Activated CD4-positive, alpha-beta memory T cell treated with anti-CD3 and anti-CD28 coated beads, Interleukin-2, amount 10 ng/mL, durations not matched to agents 7 days and 5 days (primary cell): ENCODE measurements around the gene FILIP1. TPM values are rescaled to one million over a fixed set of nuclear protein-coding genes. Genes with fewer than 3 reads are reported as not detected.

Experiments used
- CTCF ChIA-PET: fragments of 350-600 bp; sonication (Branson Sonifier 250); formaldehyde crosslinking; loops from one replicate; lab custom pipeline; 2021; ENCODE audit warnings: antibody characterized with exemption, inconsistent platforms; lab: Charles Lee
- POLR2A ChIA-PET: fragments of 350-600 bp; sonication (Branson Sonifier 250); formaldehyde crosslinking; loops from one replicate; lab custom pipeline; 2021; ENCODE audit warnings: antibody characterized with exemption; lab: Charles Lee
- DNase-seq: peaks from one replicate; pipeline ENCODE4 v3.0.0-alpha.2; 2020
- H3K27ac Mint-ChIP-seq: one replicate; pipeline ENCODE4 v1.8.0; 2021; ENCODE audit warnings: mild to moderate bottlenecking, mixed read lengths
- H3K27me3 Mint-ChIP-seq: one replicate; pipeline ENCODE4 v1.8.0; 2021; ENCODE audit warnings: mixed read lengths
- H3K36me3 Mint-ChIP-seq: one replicate; pipeline ENCODE4 v1.8.0; 2021; ENCODE audit warnings: low read depth, mixed read lengths
- H3K4me1 Mint-ChIP-seq: one replicate; pipeline ENCODE4 v1.8.0; 2021; ENCODE audit warnings: mixed read lengths
- H3K4me3 Mint-ChIP-seq: one replicate; pipeline ENCODE4 v1.8.0; 2021; ENCODE audit warnings: mild to moderate bottlenecking, mixed read lengths
- H3K9me3 Mint-ChIP-seq: one replicate; pipeline ENCODE4 v1.8.0; 2021; ENCODE audit warnings: mixed read lengths
- total RNA-seq, 2 experiments: library from RNA; stranded (reverse); gene quantifications; one replicate each; pipeline ENCODE4 v1.2.3, GENCODE V29; 2021

FILIP1 gene
- total RNA-seq, 2 experiments from 2014 or later, result not detected

DNA sequence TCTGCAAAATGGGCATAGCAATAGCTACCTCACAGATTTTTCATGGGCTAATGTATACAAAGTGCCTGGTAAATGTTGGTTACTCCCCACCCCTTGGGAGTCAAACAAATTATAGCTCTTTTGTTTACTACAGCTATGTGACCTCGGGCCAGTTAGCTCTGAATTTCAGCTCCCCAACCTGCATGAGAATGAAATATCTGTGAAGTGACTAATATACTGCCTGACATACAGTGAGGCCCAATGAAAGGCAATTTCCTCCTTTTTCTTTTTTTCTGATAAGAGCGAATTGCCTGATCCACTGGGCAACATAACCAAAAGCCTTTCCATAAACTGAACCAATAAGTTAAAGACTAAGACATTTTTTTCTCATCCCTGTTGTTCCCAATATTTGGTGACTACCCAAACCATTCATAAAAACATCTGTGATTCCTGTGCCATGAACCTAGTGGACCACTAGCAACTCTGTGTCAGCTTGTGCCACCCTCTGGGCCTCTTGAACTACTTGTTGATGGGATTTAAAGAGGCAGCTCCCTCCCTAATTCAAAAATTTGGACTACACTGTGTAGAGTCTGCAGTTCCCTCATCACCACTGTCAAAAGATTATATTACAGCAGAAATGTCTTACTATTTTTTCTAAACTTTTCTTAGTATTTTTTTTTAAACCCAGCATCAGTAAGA lies 117.1 kb downstream of the FILIP1 start:
- ChIA-PET POLR2A (no interaction called here), CTCF (no interaction called here)
- no peak for DNase-seq
- Mint-ChIP-seq H3K27ac (no peak overlapping the region), H3K36me3 (no peaks in the 10 kb centered on the region), H3K4me1 (no peaks in the 10 kb centered on the region), H3K27me3 (peaks cover 21% of the 10 kb centered on the region), H3K9me3 (no peaks in the 10 kb centered on the region), H3K4me3 (no peak overlapping the region)

DNA sequence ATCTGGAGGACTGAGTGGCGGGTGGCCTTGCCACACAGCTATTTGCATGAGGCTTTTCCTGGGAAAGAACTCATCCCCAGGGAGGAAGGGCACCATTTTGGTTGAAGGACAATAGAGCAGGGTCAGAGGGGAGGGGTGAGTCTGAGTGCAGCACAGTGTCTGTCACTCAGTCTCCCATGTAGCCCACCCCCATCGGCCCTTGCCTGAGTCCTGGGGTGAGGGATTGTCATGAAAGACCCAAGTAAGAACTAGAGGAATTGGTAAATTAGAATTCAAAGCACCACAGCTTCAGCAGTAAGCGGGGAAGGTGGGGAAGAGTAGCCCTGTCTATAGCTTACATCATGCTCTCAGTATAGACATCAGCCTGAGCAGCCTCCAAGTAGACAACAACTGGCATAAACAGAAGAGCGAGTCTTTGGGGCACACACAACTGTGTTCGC lies 118.6 kb downstream of the FILIP1 start:
- H3K36me3 Mint-ChIP-seq, result no peaks in the 10 kb centered on the region
- H3K27me3 Mint-ChIP-seq, result peaks cover 21% of the 10 kb centered on the region
- no peak for DNase-seq
- ChIA-PET POLR2A (no interaction called here), CTCF (no interaction called here)
- H3K4me3 Mint-ChIP-seq, result no peak overlapping the region
- no peaks in the 10 kb centered on the region for H3K4me1 Mint-ChIP-seq
- H3K9me3 Mint-ChIP-seq, result no peaks in the 10 kb centered on the region
- no peak overlapping the region for H3K27ac Mint-ChIP-seq

DNA sequence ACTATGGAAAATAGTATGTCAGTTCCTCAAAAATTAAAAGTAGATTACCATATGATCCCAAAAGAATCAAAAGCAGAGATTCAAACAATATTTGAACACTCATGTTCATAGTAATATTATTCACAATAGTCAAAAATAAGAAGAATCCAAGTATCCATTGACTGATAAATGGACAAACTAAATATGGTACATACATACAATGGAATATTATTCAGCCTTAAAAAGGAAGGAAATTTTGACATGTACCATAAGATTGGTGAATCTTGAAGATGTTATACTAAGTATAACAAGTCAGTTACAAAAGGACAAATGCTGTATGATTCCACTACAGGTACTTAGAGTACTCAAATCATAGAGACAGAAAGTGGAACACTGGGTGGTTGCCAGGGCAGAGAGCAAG lies 120.7 kb downstream of the FILIP1 start:
- Mint-ChIP-seq H3K4me3 (no peak overlapping the region), H3K27me3 (peaks cover 18% of the 10 kb centered on the region), H3K9me3 (no peaks in the 10 kb centered on the region), H3K4me1 (no peaks in the 10 kb centered on the region), H3K27ac (no peak overlapping the region), H3K36me3 (no peaks in the 10 kb centered on the region)
- CTCF ChIA-PET, result no interaction called here
- no peak for DNase-seq
- POLR2A ChIA-PET, result no interaction called here

DNA sequence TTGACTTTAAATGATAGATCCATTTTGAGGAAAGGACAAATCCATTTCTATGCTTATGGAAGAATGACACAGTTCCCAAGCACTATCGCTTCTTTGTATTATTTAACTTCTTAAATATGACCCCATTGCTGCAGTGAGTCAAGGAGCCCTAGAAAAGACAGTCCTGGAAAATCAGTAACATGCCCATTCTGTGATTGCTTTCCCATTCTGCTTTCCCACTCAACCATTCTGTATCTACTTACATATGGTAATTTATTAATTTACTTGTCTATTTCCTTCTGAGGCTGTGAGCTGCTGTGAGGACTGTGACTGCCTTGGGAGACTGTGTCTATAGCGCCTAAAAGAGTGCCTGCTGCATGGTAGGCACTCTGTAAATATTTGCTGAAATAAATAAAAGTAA lies 123.6 kb downstream of the FILIP1 start:
- Mint-ChIP-seq H3K9me3 (no peaks in the 10 kb centered on the region), H3K4me3 (no peak overlapping the region), H3K36me3 (no peaks in the 10 kb centered on the region), H3K4me1 (no peaks in the 10 kb centered on the region), H3K27ac (no peak overlapping the region), H3K27me3 (peaks cover 7% of the 10 kb centered on the region)
- ChIA-PET POLR2A (no interaction called here), CTCF (no interaction called here)
- DNase-seq, result no peak

DNA sequence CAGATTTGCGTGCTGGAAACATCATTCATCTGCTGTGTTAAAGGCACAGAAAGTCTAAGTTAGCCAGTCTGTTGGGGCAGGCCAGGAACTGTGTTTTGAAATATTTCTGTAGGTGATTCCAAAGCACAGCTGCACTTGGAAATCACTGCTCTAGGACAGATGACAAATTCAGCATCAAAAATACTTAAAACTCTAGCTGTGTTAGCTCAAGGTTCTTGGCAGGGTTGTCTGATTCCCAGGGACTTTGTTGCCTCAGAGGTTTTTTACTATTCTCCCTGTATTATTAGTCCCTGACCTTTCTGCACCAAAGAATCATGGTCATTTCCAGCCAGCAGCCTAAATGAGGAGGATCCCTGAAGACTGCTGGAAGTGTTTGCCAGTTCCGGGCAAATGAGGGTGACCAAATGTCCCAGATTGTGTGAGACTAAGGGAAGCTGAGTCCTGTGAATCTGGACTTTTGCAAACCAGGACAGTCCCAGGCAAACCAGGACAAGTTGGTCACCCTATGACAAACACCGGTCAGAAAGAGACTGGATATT lies 124.7 kb downstream of the FILIP1 start:
- Mint-ChIP-seq H3K9me3 (no peaks in the 10 kb centered on the region), H3K36me3 (no peaks in the 10 kb centered on the region), H3K4me1 (no peaks in the 10 kb centered on the region), H3K27me3 (peaks cover 5% of the 10 kb centered on the region), H3K27ac (no peak overlapping the region), H3K4me3 (no peak overlapping the region)
- ChIA-PET CTCF (interaction anchor here (0.9 to 1.5 kb wide), 2 partner anchors 69 to 102 kb away, joined by 3 read pairs; no protein-coding TSS in a partner anchor), POLR2A (no interaction called here)
- no peak for DNase-seq

DNA sequence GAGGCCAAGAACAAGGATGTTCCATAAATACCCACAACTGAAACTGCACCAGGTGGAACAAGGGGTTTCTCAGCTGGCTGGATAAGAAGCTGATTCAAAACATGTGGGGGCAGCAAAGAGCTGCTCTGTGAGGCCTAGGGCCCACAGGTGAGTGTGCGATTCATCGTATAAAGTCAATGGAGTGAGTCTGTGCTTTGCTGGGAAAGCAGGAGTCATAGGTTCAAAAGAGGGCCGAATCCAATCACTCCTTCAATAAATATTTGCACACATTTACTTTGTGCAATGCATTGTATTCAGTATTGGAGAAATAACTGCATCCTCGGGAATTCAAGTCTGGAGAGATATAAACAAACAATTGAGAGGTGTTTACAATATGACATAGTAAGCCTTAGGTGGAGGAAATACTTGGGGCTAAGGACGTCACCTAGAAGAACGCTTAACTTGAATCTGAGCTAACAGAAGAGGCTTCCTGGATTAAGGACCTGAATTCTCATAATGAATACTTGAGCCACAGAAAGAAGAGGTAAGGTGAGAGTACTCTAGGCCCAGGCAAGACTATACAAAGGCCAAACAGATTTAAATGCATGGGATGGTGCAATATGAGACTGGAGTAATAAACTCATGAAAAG lies 125.3 kb downstream of the FILIP1 start:
- CTCF ChIA-PET, result interaction anchor here (0.9 to 1.5 kb wide), 2 partner anchors 68 to 101 kb away, joined by 3 read pairs; no protein-coding TSS in a partner anchor
- DNase-seq, result no peak
- POLR2A ChIA-PET, result no interaction called here
- H3K9me3 Mint-ChIP-seq, result no peaks in the 10 kb centered on the region
- no peaks in the 10 kb centered on the region for H3K36me3 Mint-ChIP-seq
- H3K27ac Mint-ChIP-seq, result no peak overlapping the region
- H3K4me3 Mint-ChIP-seq, result no peak overlapping the region
- peaks cover 5% of the 10 kb centered on the region for H3K27me3 Mint-ChIP-seq
- no peaks in the 10 kb centered on the region for H3K4me1 Mint-ChIP-seq

DNA sequence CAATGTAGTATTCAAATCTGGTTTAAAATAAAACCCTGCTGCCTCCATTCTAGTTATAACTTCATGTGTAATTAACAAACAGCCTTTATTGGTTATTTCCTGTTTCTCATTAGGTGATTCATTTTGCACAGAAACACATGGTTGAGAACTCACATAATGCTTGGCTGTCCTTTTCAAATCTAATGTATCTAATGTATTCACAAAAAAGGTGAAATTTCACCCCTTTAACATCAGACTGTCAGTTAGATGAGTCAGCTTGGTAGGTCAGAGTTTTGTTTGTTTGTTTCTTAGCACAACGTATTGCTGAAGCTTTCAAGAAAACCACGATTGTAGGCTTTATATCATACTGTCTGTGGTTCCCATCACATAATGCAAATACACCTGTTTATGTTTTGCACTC lies 130.3 kb downstream of the FILIP1 start:
- no peak for DNase-seq
- ChIA-PET CTCF (no interaction called here), POLR2A (no interaction called here)
- Mint-ChIP-seq H3K27ac (no peak overlapping the region), H3K4me3 (no peak overlapping the region), H3K27me3 (no peaks in the 10 kb centered on the region), H3K4me1 (no peaks in the 10 kb centered on the region), H3K9me3 (no peaks in the 10 kb centered on the region), H3K36me3 (no peaks in the 10 kb centered on the region)

DNA sequence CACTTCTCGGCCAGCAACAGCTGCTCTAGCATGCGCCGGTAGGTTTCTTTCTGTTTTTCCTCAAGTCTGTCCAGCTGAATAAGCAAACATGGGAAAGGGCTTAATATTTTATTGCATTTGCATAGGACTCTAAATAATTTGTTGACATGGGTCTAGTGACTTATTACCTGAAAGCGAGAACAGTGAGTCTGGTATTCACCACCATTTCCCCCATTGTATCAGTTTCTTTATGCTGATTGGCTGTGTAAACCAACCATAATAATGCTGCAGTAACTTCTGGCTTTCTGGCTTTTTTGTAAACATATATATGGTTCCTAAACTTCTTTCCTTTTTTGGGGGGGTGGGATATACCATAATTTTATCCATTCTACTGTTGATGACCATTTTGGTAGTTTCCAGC lies 140.0 kb downstream of the FILIP1 start:
- peaks cover 26% of the 10 kb centered on the region for H3K27me3 Mint-ChIP-seq
- no peak overlapping the region for H3K27ac Mint-ChIP-seq
- peaks cover 2% of the 10 kb centered on the region for H3K4me1 Mint-ChIP-seq
- H3K36me3 Mint-ChIP-seq, result no peaks in the 10 kb centered on the region
- no peaks in the 10 kb centered on the region for H3K9me3 Mint-ChIP-seq
- no peak overlapping the region for H3K4me3 Mint-ChIP-seq
- ChIA-PET CTCF (no interaction called here), POLR2A (no interaction called here)
- no peak for DNase-seq

DNA sequence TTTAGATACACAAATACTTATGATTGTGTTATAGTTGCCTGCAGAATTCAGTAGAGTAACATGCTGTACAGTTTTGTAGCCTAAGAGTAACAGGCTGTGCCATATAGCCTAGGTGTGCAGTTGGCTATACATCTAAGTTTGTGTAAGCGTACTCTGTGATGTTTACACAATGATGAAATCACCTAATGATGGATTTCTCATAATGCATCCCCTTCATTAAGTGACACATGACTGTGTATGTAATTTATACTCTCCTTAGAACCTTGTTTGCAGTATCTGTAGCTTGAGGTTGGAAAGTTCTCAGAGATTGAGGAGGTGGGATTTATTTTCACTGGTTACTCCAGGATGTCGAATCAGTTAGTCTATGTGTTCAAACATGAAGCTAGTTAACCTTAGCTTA lies 142.0 kb downstream of the FILIP1 start:
- ChIA-PET POLR2A (no interaction called here), CTCF (no interaction called here)
- DNase-seq, result no peak
- Mint-ChIP-seq H3K27me3 (peaks cover 27% of the 10 kb centered on the region), H3K36me3 (no peaks in the 10 kb centered on the region), H3K27ac (no peak overlapping the region), H3K4me1 (peaks cover 2% of the 10 kb centered on the region), H3K9me3 (no peaks in the 10 kb centered on the region), H3K4me3 (no peak overlapping the region)

DNA sequence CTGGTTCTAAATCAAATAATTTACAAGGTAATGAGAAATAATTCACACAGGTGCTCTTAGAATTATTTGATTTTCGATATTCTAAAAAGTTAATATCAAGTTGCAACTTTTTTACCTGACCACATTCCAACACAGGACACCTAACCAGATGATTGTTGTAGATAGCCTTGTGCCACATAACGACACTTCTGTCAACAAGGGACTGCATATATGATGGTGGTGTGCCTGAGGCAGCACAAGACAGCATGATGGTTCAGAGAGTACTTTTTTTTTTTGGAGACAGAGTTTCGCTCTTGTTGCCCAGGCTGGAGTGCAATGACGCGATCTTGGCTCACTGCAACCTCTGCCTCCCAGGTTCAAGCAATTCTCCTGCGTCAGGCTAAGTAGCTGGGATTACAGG lies 142.8 kb downstream of the FILIP1 start:
- no peak for DNase-seq
- ChIA-PET CTCF (no interaction called here), POLR2A (no interaction called here)

DNA sequence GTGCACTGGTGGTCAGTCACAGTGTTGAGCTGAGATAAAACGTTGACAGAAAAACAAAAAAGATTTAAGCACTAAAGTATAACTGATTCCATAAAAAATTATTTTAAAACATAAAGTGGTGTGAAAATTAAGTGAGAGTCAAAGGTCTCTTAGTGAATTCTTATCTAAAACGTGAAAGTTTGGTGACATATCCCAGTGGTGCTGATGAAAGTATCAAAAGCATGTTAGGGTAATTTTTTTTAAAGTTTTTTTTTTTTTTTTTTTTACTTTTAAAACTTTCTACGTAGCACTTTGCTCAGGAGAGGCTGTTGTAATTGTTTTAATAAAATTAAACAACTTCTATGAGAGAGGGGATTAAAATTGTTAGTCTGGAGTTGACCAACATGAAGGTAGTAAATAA lies 143.4 kb downstream of the FILIP1 start:
- peaks cover 25% of the 10 kb centered on the region for H3K27me3 Mint-ChIP-seq
- H3K9me3 Mint-ChIP-seq, result no peaks in the 10 kb centered on the region
- ChIA-PET POLR2A (no interaction called here), CTCF (no interaction called here)
- no peak for DNase-seq
- H3K4me1 Mint-ChIP-seq, result peaks cover 2% of the 10 kb centered on the region
- no peaks in the 10 kb centered on the region for H3K36me3 Mint-ChIP-seq
- no peak overlapping the region for H3K27ac Mint-ChIP-seq
- H3K4me3 Mint-ChIP-seq, result no peak overlapping the region

More for the DNA sequence above, 142.8 kb downstream of the FILIP1 start:
- Mint-ChIP-seq H3K9me3 (no peaks in the 10 kb centered on the region), H3K36me3 (no peaks in the 10 kb centered on the region), H3K27me3 (peaks cover 26% of the 10 kb centered on the region), H3K4me1 (peaks cover 2% of the 10 kb centered on the region), H3K4me3 (no peak overlapping the region), H3K27ac (no peak overlapping the region)

DNA sequence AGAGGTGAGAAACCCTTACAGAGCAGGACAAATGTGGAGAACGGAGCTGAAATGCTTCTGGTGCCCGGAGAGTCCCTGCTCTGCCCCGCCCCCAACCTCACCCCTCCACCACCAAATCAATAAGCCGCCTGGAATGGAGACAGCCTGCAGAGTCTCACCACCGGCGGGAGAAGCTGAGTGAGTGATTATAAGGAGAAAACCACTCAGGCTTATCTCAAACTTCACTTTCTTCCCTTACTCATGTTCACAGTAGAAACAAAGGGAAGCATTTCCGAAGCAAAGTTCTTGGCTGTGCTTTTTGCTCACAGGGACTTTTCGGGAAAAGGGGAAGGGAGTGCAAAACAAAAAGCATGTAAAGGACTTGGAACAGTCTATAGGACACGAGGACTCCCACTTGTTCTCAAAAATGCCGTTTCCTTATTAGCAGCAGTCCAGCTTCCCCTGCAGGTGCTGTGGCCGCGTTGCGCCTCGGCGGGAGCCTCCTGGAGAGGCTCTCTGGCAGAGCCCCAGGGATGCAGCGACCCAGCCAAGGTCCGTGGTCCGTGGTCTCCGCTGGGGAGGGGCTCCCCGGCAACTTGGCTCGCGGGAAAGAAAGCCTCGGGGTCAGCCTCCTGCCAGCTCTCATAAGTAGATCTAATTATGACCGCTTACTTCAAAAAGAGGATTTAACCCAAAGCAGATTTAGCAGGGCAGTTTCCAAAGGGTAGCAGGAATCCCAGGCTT lies 144.2 kb downstream of the FILIP1 start:
- Mint-ChIP-seq H3K4me3 (no peak overlapping the region), H3K9me3 (no peaks in the 10 kb centered on the region), H3K27me3 (peaks cover 23% of the 10 kb centered on the region), H3K4me1 (peaks cover 2% of the 10 kb centered on the region), H3K36me3 (no peaks in the 10 kb centered on the region), H3K27ac (no peak overlapping the region)
- CTCF ChIA-PET, result no interaction called here
- DNase-seq, result no peak
- POLR2A ChIA-PET, result no interaction called here

DNA sequence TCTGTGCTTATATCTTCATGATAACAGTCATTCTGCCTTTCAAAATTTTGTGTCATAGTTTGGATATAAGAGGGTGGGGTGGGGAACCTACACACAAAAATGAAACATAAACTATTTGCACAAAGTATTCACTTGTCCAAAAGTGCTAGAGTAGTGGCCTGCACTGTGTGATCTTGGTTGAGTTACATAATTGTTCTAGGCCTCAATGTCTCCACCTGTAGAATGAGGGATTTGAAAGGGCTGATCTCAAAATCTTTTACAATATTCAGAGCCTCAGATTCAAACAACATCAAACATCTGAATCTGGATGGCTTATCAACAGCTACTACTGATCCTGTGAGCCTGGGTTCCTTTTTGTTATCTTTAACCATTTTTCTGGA lies 144.7 kb downstream of the FILIP1 start:
- Mint-ChIP-seq H3K27me3 (peaks cover 23% of the 10 kb centered on the region), H3K4me3 (no peak overlapping the region), H3K27ac (no peak overlapping the region), H3K4me1 (peaks cover 2% of the 10 kb centered on the region), H3K9me3 (no peaks in the 10 kb centered on the region), H3K36me3 (no peaks in the 10 kb centered on the region)
- CTCF ChIA-PET, result no interaction called here
- POLR2A ChIA-PET, result no interaction called here
- DNase-seq, result no peak
